NCI-H146 treated with DMSO at 0.1 percent for 48 hours (cell line): ENCODE measurements around the gene STRN.
"Not testable (repeated sequence)": the region's sequence is repeated elsewhere in the genome, so short reads cannot be mapped to it uniquely, and the experiment has no call there.

Source experiments
- DNase-seq: peaks from one replicate; lab custom pipeline; 2025; ENCODE audit not compliant: unreplicated experiment; lab: John Stamatoyannopoulos, UW

The STRN gene

GRCh38 chr2:36966370-36967235 is at the start of gene STRN:
STRN (minus strand) TSS chr2:36966536; CDS start chr2:36966463, 73 bp downstream.
- peak; percentile 89 for DNase-seq

- no peak for DNase-seq
These were observed 46.9 kb upstream of the STRN start for GRCh38 chr2:37013315-37013641.

- DNase-seq = no peak
These were observed 44.8 kb upstream of the STRN start for GRCh38 chr2:37011130-37011529.

- DNase-seq = no peak
These were observed 39.0 kb upstream of the STRN start for GRCh38 chr2:37005118-37005868.

- no peak for DNase-seq
These were observed 34.7 kb upstream of the STRN start for GRCh38 chr2:37000988-37001556.

- DNase-seq = no peak
These were observed 34.0 kb upstream of the STRN start for GRCh38 chr2:37000318-37000717.

- not testable (repeated sequence) for DNase-seq
These were observed 33.1 kb upstream of the STRN start for GRCh38 chr2:36999416-36999815.

- no peak for DNase-seq
These were observed 27.7 kb upstream of the STRN start for GRCh38 chr2:36993841-36994620.

- no peak for DNase-seq
These were observed 21.7 kb upstream of the STRN start for GRCh38 chr2:36988008-36988407.

GRCh38 chr2:36982467-36982866 is 16.1 kb upstream of the STRN start:
- no peak for DNase-seq

- no peak for DNase-seq
These were observed 15.6 kb upstream of the STRN start for GRCh38 chr2:36981911-36982310.

- DNase-seq = not testable (repeated sequence)
These were observed 12.7 kb upstream of the STRN start for GRCh38 chr2:36979007-36979406.

- no peak for DNase-seq
These were observed 9.7 kb upstream of the STRN start for GRCh38 chr2:36976065-36976464.

- DNase-seq = no peak
These were observed 9.0 kb upstream of the STRN start for GRCh38 chr2:36975306-36975705.

- DNase-seq = no peak
These were observed 7.0 kb upstream of the STRN start for GRCh38 chr2:36973320-36973719.

- DNase-seq = no peak
These were observed 5.7 kb upstream of the STRN start for GRCh38 chr2:36971990-36972389.

- peak; percentile 23 for DNase-seq
These were observed 1.0 kb upstream of the STRN start for GRCh38 chr2:36967236-36967876.

- DNase-seq = peak; percentile 40
These were observed 476 bp downstream of the STRN start for GRCh38 chr2:36965751-36966369.

- no peak for DNase-seq
These were observed 1.1 kb downstream of the STRN start for GRCh38 chr2:36965206-36965605.

GRCh38 chr2:36964496-36965058 is 1.8 kb downstream of the STRN start:
- no peak for DNase-seq
